Breast epithelium (tissue), 4 donors: ENCODE measurements around the gene LCT. TPM values are rescaled to one million over a fixed set of nuclear protein-coding genes. Genes with fewer than 3 reads are reported as not detected.

Source experiments
- DNase-seq, 2 donors: peaks; one replicate each; pipeline ENCODE4 v3.0.0-alpha.2; 2019; ENCODE audit warnings: low spot score in 2 of 2
- H3K27ac ChIP-seq, 2 donors: fragments of 200-600 bp; sonication (generic) in 1 of 2; one replicate each; pipeline ENCODE4 v1.5.1; 2016 to 2019; ENCODE audit warnings: mild to moderate bottlenecking in 1 of 2
- H3K27me3 ChIP-seq, 2 donors: fragments of 200-600 bp; sonication (generic) in 1 of 2; one replicate each; pipeline versions ENCODE4 v1.5.1 to v1.6.0; 2017 to 2019; ENCODE audit warnings: control low read depth in 1 of 2, mild to moderate bottlenecking in 1 of 2
- H3K36me3 ChIP-seq: fragments of 200-600 bp; one replicate; pipeline ENCODE4 v1.5.1; 2019
- H3K4me1 ChIP-seq, 2 donors: fragments of 200-600 bp; sonication (generic); one replicate each; pipeline ENCODE4 v1.5.1; 2016 to 2019; ENCODE audit warnings: control low read depth in 1 of 2
- H3K4me3 ChIP-seq, 3 donors: fragments of 200-600 bp; sonication (generic); 1 replicate in 2 of 3; 2 replicates in 1 of 3; pipeline ENCODE4 v1.5.1; 2016 to 2019; ENCODE audit warnings: mild to moderate bottlenecking in 3 of 3, moderate library complexity in 2 of 3
- H3K9me3 ChIP-seq, 2 donors: fragments of 200-600 bp; sonication (generic) in 1 of 2; one replicate each; pipeline ENCODE4 v1.5.1; 2016 to 2019; ENCODE audit warnings: control low read depth in 1 of 2
- POLR2A ChIP-seq: fragments of 450-650 bp; IDR thresholded peaks from one replicate; pipeline ENCODE4 v1.6.1; 2016; ENCODE audit warnings: antibody characterized with exemption, mild to moderate bottlenecking, moderate library complexity
- POLR2AphosphoS5 ChIP-seq, 3 donors: sonication (generic); formaldehyde crosslinking; IDR thresholded peaks; one replicate each; pipeline ENCODE4 v1.6.1; 2017; ENCODE audit warnings: antibody characterized with exemption in 3 of 3
- intact Hi-C: fragments of 100-400 bp; cut with DNase I; formaldehyde crosslinking; loops from one replicate; pipeline ENCODE4 v1.15.1; 2023; ENCODE audit warnings: low total_unique reads
- total RNA-seq, 3 donors: library from RNA; depleted of rRNA; stranded (reverse); fragments of >200 nt; gene quantifications; one replicate each; pipeline ENCODE4 v1.1.0, GENCODE V29; 2016
- TF ChIP-seq, protein P1 (sequence below), 3 donors: fragments of 450-650 bp; IDR thresholded peaks; one replicate each; pipeline ENCODE4 v1.5.1; 2016 to 2017; ENCODE audit warnings: antibody characterized with exemption in 3 of 3, mild to moderate bottlenecking in 3 of 3, moderate library complexity in 3 of 3

Gene LCT
- total RNA-seq, 3 donors from 2014 or later: not detected

DNA sequence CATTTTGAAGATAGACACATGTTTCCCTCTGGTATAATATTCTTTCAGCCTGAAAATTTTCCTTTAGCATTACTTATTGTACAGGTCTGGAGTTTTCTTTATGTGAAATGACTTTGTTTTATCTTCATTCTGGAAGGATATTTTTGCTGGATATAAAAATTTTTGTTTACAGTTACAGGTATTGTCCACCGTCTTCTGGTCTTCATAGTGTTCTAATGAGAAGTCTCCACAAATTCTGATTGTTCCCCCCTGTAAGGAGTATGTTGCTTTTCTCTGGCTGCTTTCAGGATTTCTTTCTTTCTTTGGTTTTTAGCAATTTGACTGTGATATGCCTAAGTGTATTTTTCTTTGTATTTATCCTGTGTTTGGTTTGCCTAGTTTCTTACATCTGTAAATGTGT lies 80.3 kb downstream of the LCT start:
- Histone ChIP-seq H3K4me1 (no peaks in the 10 kb centered on the region), H3K4me3 (no peak overlapping the region), H3K27me3 (no peaks in the 10 kb centered on the region), H3K36me3 (peaks cover 14% of the 10 kb centered on the region), H3K9me3 (peaks cover 0 to 19% of the 10 kb centered on the region in 2 donors), H3K27ac (no peak overlapping the region)
- intact Hi-C loops: no loop called here
- DNase-seq: no peak
- no peak for TF ChIP-seq POLR2AphosphoS5 (IDR thresholded peaks at IDR 0.05)
- TF ChIP-seq, protein P1, sequence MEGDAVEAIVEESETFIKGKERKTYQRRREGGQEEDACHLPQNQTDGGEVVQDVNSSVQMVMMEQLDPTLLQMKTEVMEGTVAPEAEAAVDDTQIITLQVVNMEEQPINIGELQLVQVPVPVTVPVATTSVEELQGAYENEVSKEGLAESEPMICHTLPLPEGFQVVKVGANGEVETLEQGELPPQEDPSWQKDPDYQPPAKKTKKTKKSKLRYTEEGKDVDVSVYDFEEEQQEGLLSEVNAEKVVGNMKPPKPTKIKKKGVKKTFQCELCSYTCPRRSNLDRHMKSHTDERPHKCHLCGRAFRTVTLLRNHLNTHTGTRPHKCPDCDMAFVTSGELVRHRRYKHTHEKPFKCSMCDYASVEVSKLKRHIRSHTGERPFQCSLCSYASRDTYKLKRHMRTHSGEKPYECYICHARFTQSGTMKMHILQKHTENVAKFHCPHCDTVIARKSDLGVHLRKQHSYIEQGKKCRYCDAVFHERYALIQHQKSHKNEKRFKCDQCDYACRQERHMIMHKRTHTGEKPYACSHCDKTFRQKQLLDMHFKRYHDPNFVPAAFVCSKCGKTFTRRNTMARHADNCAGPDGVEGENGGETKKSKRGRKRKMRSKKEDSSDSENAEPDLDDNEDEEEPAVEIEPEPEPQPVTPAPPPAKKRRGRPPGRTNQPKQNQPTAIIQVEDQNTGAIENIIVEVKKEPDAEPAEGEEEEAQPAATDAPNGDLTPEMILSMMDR (IDR thresholded peaks at IDR 0.05): no peak
- no peak for TF ChIP-seq POLR2A

DNA sequence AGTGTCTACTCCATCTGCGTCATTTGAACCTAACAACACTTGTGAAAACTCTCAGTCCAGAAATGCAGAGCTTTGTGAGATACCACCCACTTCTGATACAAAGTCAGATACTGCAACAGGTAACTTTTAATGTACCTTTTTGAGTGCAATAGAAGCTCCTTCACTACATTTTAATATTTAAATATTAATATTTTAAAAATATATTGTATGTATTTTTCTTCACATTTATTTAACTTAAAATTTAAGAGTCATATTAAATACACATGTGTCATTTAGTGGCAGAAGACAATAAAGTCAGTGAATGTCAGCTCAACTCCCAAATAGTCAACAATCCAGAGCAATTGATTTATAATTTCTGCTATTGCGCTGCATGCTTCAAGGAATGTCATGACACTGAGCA lies 81.4 kb downstream of the LCT start:
- Histone ChIP-seq H3K4me3 (no peak overlapping the region), H3K36me3 (peaks cover 14% of the 10 kb centered on the region), H3K9me3 (peaks cover 0 to 19% of the 10 kb centered on the region in 2 donors), H3K27ac (no peak overlapping the region), H3K27me3 (no peaks in the 10 kb centered on the region), H3K4me1 (no peaks in the 10 kb centered on the region)
- intact Hi-C loops: no loop called here
- no peak for DNase-seq
- TF ChIP-seq POLR2AphosphoS5 (IDR thresholded peaks at IDR 0.05): no peak
- TF ChIP-seq POLR2A: no peak
- TF ChIP-seq, protein P1 (IDR thresholded peaks at IDR 0.05): no peak

DNA sequence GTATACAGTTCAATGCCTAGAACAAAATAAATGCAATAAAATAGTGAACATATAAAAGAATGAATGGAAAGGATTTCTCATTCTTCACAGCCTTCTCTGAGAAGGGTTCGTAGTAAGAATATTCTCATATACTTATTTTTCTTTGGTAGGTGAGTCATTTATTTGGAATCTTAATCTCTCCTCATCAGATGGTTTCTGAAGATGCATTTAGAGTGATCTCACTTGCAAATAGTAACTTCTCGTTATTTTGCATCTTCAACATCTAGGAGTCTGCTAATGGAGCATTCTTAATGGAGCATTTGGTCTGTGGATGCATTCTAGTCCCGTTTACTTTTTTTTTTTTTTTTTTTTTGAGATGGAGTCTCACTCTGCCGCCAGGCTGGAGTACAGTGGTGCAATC lies 91.4 kb downstream of the LCT start:
- intact Hi-C loops: no loop called here
- TF ChIP-seq POLR2A (no peak), POLR2AphosphoS5 (IDR thresholded peaks at IDR 0.05) (no peak)
- TF ChIP-seq, protein P1 (IDR thresholded peaks at IDR 0.05): no peak
- Histone ChIP-seq H3K36me3 (no peaks in the 10 kb centered on the region), H3K27me3 (no peaks in the 10 kb centered on the region), H3K9me3 (no peaks in the 10 kb centered on the region), H3K4me1 (no peaks in the 10 kb centered on the region), H3K4me3 (no peak overlapping the region), H3K27ac (no peak overlapping the region)
- no peak for DNase-seq

DNA sequence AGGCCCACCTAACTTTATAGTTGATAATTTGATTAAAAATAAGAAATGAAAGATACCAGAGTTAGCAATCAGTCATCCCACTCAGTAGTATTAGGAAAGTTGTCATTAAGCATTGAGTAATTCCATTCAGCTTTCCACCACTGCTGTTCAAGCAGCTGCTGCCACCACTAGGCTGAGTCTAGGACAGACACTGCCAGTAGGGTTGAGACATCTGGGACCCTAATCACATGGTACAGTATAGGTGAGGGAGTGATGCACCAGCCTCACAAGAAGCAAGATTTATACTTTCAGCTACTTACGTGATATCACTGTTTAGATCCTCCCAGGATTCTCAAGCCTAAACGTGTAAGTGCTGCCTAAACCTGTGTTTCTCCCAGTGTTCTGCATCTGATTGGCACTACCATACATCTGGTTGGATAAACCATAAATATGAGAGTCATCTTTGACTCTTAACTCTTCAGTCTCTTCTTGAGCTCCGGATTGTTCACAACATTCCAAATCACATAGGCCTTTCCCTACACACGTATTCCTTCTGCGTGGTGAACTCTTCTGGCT lies 92.1 kb downstream of the LCT start:
- TF ChIP-seq POLR2AphosphoS5 (IDR thresholded peaks at IDR 0.05) (no peak), POLR2A (no peak)
- TF ChIP-seq, protein P1 (IDR thresholded peaks at IDR 0.05): no peak
- Histone ChIP-seq H3K4me3 (no peak overlapping the region), H3K36me3 (no peaks in the 10 kb centered on the region), H3K27ac (no peak overlapping the region), H3K27me3 (no peaks in the 10 kb centered on the region), H3K9me3 (no peaks in the 10 kb centered on the region), H3K4me1 (no peaks in the 10 kb centered on the region)
- DNase-seq: no peak
- intact Hi-C loops: no loop called here

DNA sequence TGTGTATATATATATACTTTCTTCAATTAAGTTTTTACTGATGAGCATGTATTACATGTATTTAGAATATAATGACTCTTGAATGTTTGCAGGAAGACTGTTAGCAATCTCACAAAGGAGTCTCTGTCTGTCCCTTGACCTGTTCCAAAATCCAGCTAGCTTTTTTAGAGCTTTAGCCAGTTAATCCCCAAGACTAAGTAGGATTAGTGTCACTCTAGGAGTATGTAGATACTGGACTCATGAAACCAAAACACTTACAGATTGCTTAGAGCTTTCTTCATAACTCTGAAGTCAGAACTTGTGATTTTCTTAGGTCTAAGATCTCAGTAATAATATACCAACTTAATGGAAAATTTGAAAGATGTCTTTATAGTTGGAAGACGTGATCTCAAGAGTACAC lies 93.1 kb downstream of the LCT start:
- TF ChIP-seq POLR2A: no peak
- no peak for TF ChIP-seq POLR2AphosphoS5 (IDR thresholded peaks at IDR 0.05)
- TF ChIP-seq, protein P1 (IDR thresholded peaks at IDR 0.05): no peak

More for the DNA sequence above, 93.1 kb downstream of the LCT start:
- Histone ChIP-seq H3K4me3 (peak overlapping the region in 1 of 3 donors; percentile 27), H3K4me1 (no peaks in the 10 kb centered on the region), H3K36me3 (no peaks in the 10 kb centered on the region), H3K27me3 (no peaks in the 10 kb centered on the region), H3K27ac (no peak overlapping the region), H3K9me3 (no peaks in the 10 kb centered on the region)
- DNase-seq: no peak
- intact Hi-C loops: no loop called here
